ACC112 (cell line): ENCODE measurements around the gene ROR2.
"Not testable (repeated sequence)": the region's sequence is repeated elsewhere in the genome, so short reads cannot be mapped to it uniquely, and the experiment has no call there.

Source experiments
- H2AFZ ChIP-seq: fragments of 200-600 bp; sonication (generic); one replicate; pipeline ENCODE4 v1.6.0; 2017; ENCODE audit warnings: antibody characterized with exemption, low read length; ENCODE audit not compliant: unreplicated experiment
- H3K27ac ChIP-seq: fragments of 200-600 bp; sonication (generic); 2 replicates; pipeline ENCODE4 v1.5.1; 2014; ENCODE audit warnings: low read depth, mild to moderate bottlenecking, antibody characterized with exemption, low read length, moderate library complexity
- H3K27me3 ChIP-seq: fragments of 200-600 bp; sonication (generic); 2 replicates; pipeline ENCODE4 v1.6.1; 2014; ENCODE audit warnings: mild to moderate bottlenecking, antibody characterized with exemption, low read length, moderate library complexity, mixed read lengths; ENCODE audit not compliant: insufficient read depth
- H3K36me3 ChIP-seq: fragments of 200-600 bp; sonication (generic); 2 replicates; pipeline ENCODE4 v1.6.1; 2016; ENCODE audit warnings: mild to moderate bottlenecking, antibody characterized with exemption, low read length, moderate library complexity, mixed read lengths; ENCODE audit not compliant: insufficient read depth
- H3K4me1 ChIP-seq: fragments of 200-600 bp; sonication (generic); one replicate; pipeline ENCODE4 v1.6.1; 2016; ENCODE audit warnings: low read length, mixed read lengths; ENCODE audit not compliant: insufficient read depth, unreplicated experiment, control insufficient read depth
- H3K4me3 ChIP-seq: fragments of 200-600 bp; sonication (generic); 2 replicates; pipeline ENCODE4 v1.5.1; 2014; ENCODE audit warnings: mild to moderate bottlenecking, low read depth, low read length
- H3K79me2 ChIP-seq: fragments of 200-600 bp; sonication (generic); one replicate; pipeline ENCODE4 v1.6.0; 2016; ENCODE audit warnings: low read length; ENCODE audit not compliant: control insufficient read depth, unreplicated experiment, insufficient read depth

ROR2 gene

DNA sequence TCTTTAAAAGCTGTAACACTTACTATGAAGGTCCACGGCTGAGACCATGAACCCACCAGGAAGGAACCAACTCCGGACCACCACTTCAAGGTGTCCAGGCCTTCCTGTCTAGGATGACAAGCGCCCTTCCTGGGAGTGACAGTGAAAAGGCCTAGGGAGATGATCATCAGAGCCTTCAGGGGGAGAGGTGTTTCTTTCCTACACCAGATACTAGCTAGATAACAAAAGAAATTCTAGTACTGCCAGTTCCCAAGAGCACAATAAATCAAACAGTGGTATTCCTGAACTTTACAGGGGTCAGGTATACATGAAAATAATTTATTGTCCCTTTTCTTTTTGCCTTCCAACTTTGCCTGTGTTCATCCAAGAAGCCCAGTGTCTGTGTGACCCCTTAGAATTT, 432.2 kb downstream of the ROR2 start:
- H3K4me3 ChIP-seq: no peak overlapping the region
- H3K36me3 ChIP-seq: no peaks in the 10 kb centered on the region
- no peaks in the 10 kb centered on the region for H3K27me3 ChIP-seq
- no peak overlapping the region for H2AFZ ChIP-seq
- H3K79me2 ChIP-seq: no peaks in the 10 kb centered on the region
- peaks cover 5% of the 10 kb centered on the region for H3K4me1 ChIP-seq
- no peak overlapping the region for H3K27ac ChIP-seq

GRCh38 chr9:91517332-91517731, 432.7 kb downstream of the ROR2 start:
- H3K27me3 ChIP-seq, H3K79me2 ChIP-seq, H3K36me3 ChIP-seq, H2AFZ ChIP-seq, H3K27ac ChIP-seq, H3K4me3 ChIP-seq, H3K4me1 ChIP-seq: not testable (repeated sequence)

DNA sequence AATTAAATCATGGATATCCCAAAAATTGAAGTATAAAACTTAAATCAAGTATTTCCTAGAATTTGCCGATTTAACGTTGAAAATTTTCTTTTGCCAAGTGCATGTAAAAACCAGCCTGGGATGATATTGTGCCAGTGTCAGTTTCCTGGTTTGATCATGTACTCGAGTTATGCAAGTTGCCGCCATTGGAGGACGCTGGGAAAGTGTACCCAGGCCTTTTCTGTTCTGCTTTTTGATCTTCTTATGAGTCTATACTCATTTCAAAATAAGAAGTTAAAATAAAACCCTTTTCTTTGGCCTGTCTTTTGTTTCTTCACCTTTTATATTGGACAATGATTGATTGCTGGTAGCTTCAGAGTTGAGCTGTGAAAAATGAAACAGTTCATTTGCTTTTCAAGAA, 433.3 kb downstream of the ROR2 start:
- H3K4me3 ChIP-seq: no peak overlapping the region
- H3K4me1 ChIP-seq: peaks cover 5% of the 10 kb centered on the region
- H3K27me3 ChIP-seq: no peaks in the 10 kb centered on the region
- no peaks in the 10 kb centered on the region for H3K79me2 ChIP-seq
- H3K36me3 ChIP-seq: no peaks in the 10 kb centered on the region
- H3K27ac ChIP-seq: no peak overlapping the region
- H2AFZ ChIP-seq: no peak overlapping the region

- Histone ChIP-seq H3K27me3 (no peaks in the 10 kb centered on the region), H2AFZ (peak overlapping the region; percentile 90), H3K4me3 (0 out of 2 replicates have a peak overlapping the region, but pooled peaks have one; percentile 79), H3K4me1 (peaks cover 5% of the 10 kb centered on the region), H3K27ac (no peak overlapping the region), H3K36me3 (no peaks in the 10 kb centered on the region), H3K79me2 (no peaks in the 10 kb centered on the region)
These were observed 433.9 kb downstream of the ROR2 start for GRCh38 chr9:91516081-91516480.

- Histone ChIP-seq H3K4me3 (peak overlapping the region; percentile 79), H2AFZ (peak overlapping the region; percentile 90), H3K4me1 (peaks cover 5% of the 10 kb centered on the region), H3K79me2 (no peaks in the 10 kb centered on the region), H3K27me3 (no peaks in the 10 kb centered on the region), H3K27ac (peak overlapping the region; percentile 64), H3K36me3 (no peaks in the 10 kb centered on the region)
These were observed 434.8 kb downstream of the ROR2 start for GRCh38 chr9:91515074-91515687.
